Activated gamma-delta T cell treated with anti-CD3 and anti-CD28 coated beads, Interleukin-2, amount 50 U/mL, for 16 hours (primary cell): Measurements from ENCODE around the gene TLE1.

Source experiments
- DNase-seq: peaks from one replicate; pipeline ENCODE4 v3.0.0-alpha.2; 2020; ENCODE audit warnings: low read depth

TLE1 gene

GRCh38 chr9:81578606-81579005, 110.7 kb downstream of the TLE1 start:
- DNase-seq = no peak

- DNase-seq = no peak
Measured at GRCh38 chr9:81575956-81576355, 113.4 kb downstream of the TLE1 start.

GRCh38 chr9:81574405-81574804, 114.9 kb downstream of the TLE1 start:
- DNase-seq = no peak

- DNase-seq = no peak
Measured at GRCh38 chr9:81573415-81574321, 115.7 kb downstream of the TLE1 start.

- no peak for DNase-seq
Measured at GRCh38 chr9:81570083-81570482, 119.3 kb downstream of the TLE1 start.

GRCh38 chr9:81566074-81566698, 123.2 kb downstream of the TLE1 start:
- DNase-seq = no peak

- DNase-seq = no peak
Measured at GRCh38 chr9:81565609-81566008, 123.7 kb downstream of the TLE1 start.

GRCh38 chr9:81565144-81565543, 124.2 kb downstream of the TLE1 start:
- no peak for DNase-seq

- DNase-seq = no peak
Measured at GRCh38 chr9:81564632-81565031, 124.7 kb downstream of the TLE1 start.

GRCh38 chr9:81563739-81564138, 125.6 kb downstream of the TLE1 start:
- no peak for DNase-seq

GRCh38 chr9:81563020-81563407, 126.3 kb downstream of the TLE1 start:
- no peak for DNase-seq

GRCh38 chr9:81562231-81563019, 126.9 kb downstream of the TLE1 start:
- no peak for DNase-seq

GRCh38 chr9:81560851-81561732, 128.3 kb downstream of the TLE1 start:
- DNase-seq = no peak

- DNase-seq = no peak
Measured at GRCh38 chr9:81559709-81560108, 129.6 kb downstream of the TLE1 start.

GRCh38 chr9:81559197-81559596, 130.2 kb downstream of the TLE1 start:
- DNase-seq = no peak

GRCh38 chr9:81558091-81558830, 131.1 kb downstream of the TLE1 start:
- no peak for DNase-seq

- DNase-seq = no peak
Measured at GRCh38 chr9:81557452-81558090, 131.8 kb downstream of the TLE1 start.

GRCh38 chr9:81556923-81557322, 132.4 kb downstream of the TLE1 start:
- no peak for DNase-seq

GRCh38 chr9:81552581-81552991, 136.8 kb downstream of the TLE1 start:
- no peak for DNase-seq

GRCh38 chr9:81550207-81550583, 139.2 kb downstream of the TLE1 start:
- no peak for DNase-seq
